HTERT RPE-1 (cell line): ENCODE data around the gene SQOR.
"Not testable (repeated sequence)": the region's sequence is repeated elsewhere in the genome, so short reads cannot be mapped to it uniquely, and the experiment has no call there.

Source experiments
- in situ Hi-C: fragments of 300-500 bp; cut with MboI; formaldehyde crosslinking; loops from 4 replicates; pipeline ENCODE4 v1.14.3; 2020; ENCODE audit warnings: low sequenced_read_pairs

Gene SQOR

GRCh38 chr15:45630917-45631691, 3.7 kb upstream of the SQOR start:
- in situ Hi-C loops: no loop called here

- in situ Hi-C loops: no loop called here
Observed at GRCh38 chr15:45631776-45632175, 3.1 kb upstream of the SQOR start.

- in situ Hi-C loops: no loop called here
Observed at GRCh38 chr15:45635191-45635638, 386 bp downstream of the SQOR start.

- in situ Hi-C loops: no loop called here
Observed at GRCh38 chr15:45635763-45636292, 999 bp downstream of the SQOR start.

- in situ Hi-C loops: no loop called here
Observed at GRCh38 chr15:45637141-45637540, 2.3 kb downstream of the SQOR start.

- in situ Hi-C loops: no loop called here
Observed at GRCh38 chr15:45637552-45638033, 2.8 kb downstream of the SQOR start.

GRCh38 chr15:45640616-45641015, 5.8 kb downstream of the SQOR start:
- in situ Hi-C loops: no loop called here

- in situ Hi-C loops: no loop called here
Observed at GRCh38 chr15:45641374-45641781, 6.5 kb downstream of the SQOR start.

GRCh38 chr15:45641999-45642932, 7.4 kb downstream of the SQOR start:
- in situ Hi-C loops: no loop called here

- in situ Hi-C loops: no loop called here
Observed at GRCh38 chr15:45644437-45644836, 9.6 kb downstream of the SQOR start.

- in situ Hi-C loops: no loop called here
Observed at GRCh38 chr15:45645026-45645980, 10.5 kb downstream of the SQOR start.

- in situ Hi-C loops: no loop called here
Observed at GRCh38 chr15:45646220-45646619, 11.4 kb downstream of the SQOR start.

GRCh38 chr15:45647828-45648227, 13.0 kb downstream of the SQOR start:
- in situ Hi-C loops: no loop called here

GRCh38 chr15:45648521-45649200, 13.8 kb downstream of the SQOR start:
- in situ Hi-C loops: no loop called here

- in situ Hi-C loops: not testable (repeated sequence)
Observed at GRCh38 chr15:45650007-45650406, 15.2 kb downstream of the SQOR start.

- in situ Hi-C loops: no loop called here
Observed at GRCh38 chr15:45650889-45651525, 16.2 kb downstream of the SQOR start.

- in situ Hi-C loops: no loop called here
Observed at GRCh38 chr15:45653702-45654424, 19.0 kb downstream of the SQOR start.

GRCh38 chr15:45654749-45655148, 19.9 kb downstream of the SQOR start:
- in situ Hi-C loops: no loop called here

GRCh38 chr15:45657254-45657653, 22.4 kb downstream of the SQOR start:
- in situ Hi-C loops: no loop called here
